Activated CD8-positive, alpha-beta T cell treated with anti-CD3 and anti-CD28 coated beads for 36 hours (primary cell): ENCODE data around the gene ERCC2. TPM values are rescaled to one million over a fixed set of nuclear protein-coding genes. Genes with fewer than 3 reads are reported as not detected.
A peak's percentile ranks its signal among the peaks of the same experiment; 100 is the strongest.

ENCODE experiments used
- ATAC-seq: fragments of 200-7000 bp; cut with Tn5 transposase; one replicate; pipeline ENCODE4 v1.10.0; 2021; ENCODE audit warnings: mild to moderate bottlenecking, moderate library complexity
- CTCF ChIA-PET: fragments of 350-600 bp; sonication (Branson Sonifier 250); formaldehyde crosslinking; loops from one replicate; lab custom pipeline; 2021; ENCODE audit warnings: antibody characterized with exemption; lab: Charles Lee
- POLR2A ChIA-PET: fragments of 350-600 bp; sonication (Branson Sonifier 250); formaldehyde crosslinking; loops from one replicate; lab custom pipeline; 2021; ENCODE audit warnings: antibody characterized with exemption; lab: Charles Lee
- DNase-seq: peaks from one replicate; pipeline ENCODE4 v3.0.0-alpha.2; 2020
- H3K27ac Mint-ChIP-seq: one replicate; pipeline ENCODE4 v1.8.0; 2021; ENCODE audit warnings: mild to moderate bottlenecking, mixed read lengths
- H3K27me3 Mint-ChIP-seq: one replicate; pipeline ENCODE4 v1.8.0; 2021; ENCODE audit warnings: mixed read lengths
- H3K36me3 Mint-ChIP-seq: one replicate; pipeline ENCODE4 v1.8.0; 2021; ENCODE audit warnings: low read depth, mixed read lengths
- H3K4me1 Mint-ChIP-seq: one replicate; pipeline ENCODE4 v1.8.0; 2021; ENCODE audit warnings: low read depth, mixed read lengths
- H3K4me3 Mint-ChIP-seq: one replicate; pipeline ENCODE4 v1.8.0; 2021; ENCODE audit warnings: mild to moderate bottlenecking, moderate library complexity, mixed read lengths
- H3K9me3 Mint-ChIP-seq: one replicate; pipeline ENCODE4 v1.8.0; 2021; ENCODE audit warnings: mixed read lengths
- CTCF ChIP-seq: fragments of 200-600 bp; IDR thresholded peaks from one replicate; pipeline ENCODE4 v1.8.0; 2022; ENCODE audit warnings: antibody characterized with exemption, mild to moderate bottlenecking
- intact Hi-C: fragments of 100-400 bp; cut with micrococcal nuclease; formaldehyde crosslinking; loops from one replicate; pipeline ENCODE4 v1.10.0; 2022
- total RNA-seq, 2 experiments: library from RNA; stranded (reverse); gene quantifications; one replicate each; pipeline ENCODE4 v1.2.3, GENCODE V29; 2021

The ERCC2 gene
- total RNA-seq, 2 experiments from 2014 or later, result 23.2 to 25.6 TPM

GRCh38 chr19:45401815-45402214, 31.4 kb upstream of the ERCC2 start:
- no peak for ATAC-seq
- intact Hi-C loops, result no loop called here
- DNase-seq, result no peak
- ChIA-PET CTCF (interaction anchor here (0.7 to 3.7 kb wide), 20 partner anchors 8 to 310 kb away, joined by 3 to 32 read pairs (median 4); no protein-coding TSS in a partner anchor), POLR2A (interaction anchor here (1.1 kb wide), 1 partner anchor 77 kb away, joined by 4 read pairs; no protein-coding TSS in a partner anchor)
- H3K4me1 Mint-ChIP-seq, result peaks cover 27% of the 10 kb centered on the region
- H3K36me3 Mint-ChIP-seq, result peaks cover 2% of the 10 kb centered on the region
- no peaks in the 10 kb centered on the region for H3K9me3 Mint-ChIP-seq
- no peak for TF ChIP-seq CTCF
- H3K27me3 Mint-ChIP-seq, result peaks cover 48% of the 10 kb centered on the region
- no peak overlapping the region for H3K27ac Mint-ChIP-seq
- no peak overlapping the region for H3K4me3 Mint-ChIP-seq

- Mint-ChIP-seq H3K27me3 (peaks cover 56% of the 10 kb centered on the region), H3K27ac (no peak overlapping the region), H3K36me3 (peaks cover 2% of the 10 kb centered on the region), H3K4me3 (no peak overlapping the region), H3K4me1 (peaks cover 26% of the 10 kb centered on the region), H3K9me3 (no peaks in the 10 kb centered on the region)
- no peak for ATAC-seq
- POLR2A ChIA-PET, result interaction anchor here (0.6 kb wide), 1 partner anchor 180 kb away, joined by 3 read pairs; no protein-coding TSS in a partner anchor
- intact Hi-C loops, result no loop called here
- no peak for DNase-seq
- no peak for TF ChIP-seq CTCF
- CTCF ChIA-PET, result interaction anchor here (2.2 to 3.7 kb wide), 4 partner anchors 39 to 95 kb away, joined by 6 to 32 read pairs (median 17); no protein-coding TSS in a partner anchor
These were observed 29.8 kb upstream of the ERCC2 start for GRCh38 chr19:45400192-45400591.

GRCh38 chr19:45395821-45396617, 25.6 kb upstream of the ERCC2 start:
- H3K4me1 Mint-ChIP-seq, result peaks cover 9% of the 10 kb centered on the region
- ATAC-seq (peak; percentile 19), DNase-seq (no peak)
- no peaks in the 10 kb centered on the region for H3K36me3 Mint-ChIP-seq
- no peak overlapping the region for H3K27ac Mint-ChIP-seq
- no peak for TF ChIP-seq CTCF
- H3K9me3 Mint-ChIP-seq, result no peaks in the 10 kb centered on the region
- H3K27me3 Mint-ChIP-seq, result peaks cover 30% of the 10 kb centered on the region
- CTCF ChIA-PET, result interaction anchor here (0.9 to 2.0 kb wide), 3 partner anchors 45 to 89 kb away, joined by 3 to 6 read pairs (median 3); no protein-coding TSS in a partner anchor
- POLR2A ChIA-PET, result no interaction called here
- intact Hi-C loops, result no loop called here
- H3K4me3 Mint-ChIP-seq, result no peak overlapping the region

- Mint-ChIP-seq H3K4me3 (no peak overlapping the region), H3K4me1 (peaks cover 3% of the 10 kb centered on the region), H3K27ac (no peak overlapping the region), H3K27me3 (peaks cover 15% of the 10 kb centered on the region), H3K9me3 (no peaks in the 10 kb centered on the region), H3K36me3 (no peaks in the 10 kb centered on the region)
- intact Hi-C loops, result no loop called here
- CTCF ChIA-PET, result no interaction called here
- no peak for TF ChIP-seq CTCF
- DNase-seq, result no peak
- POLR2A ChIA-PET, result no interaction called here
- ATAC-seq, result no peak
These were observed 21.7 kb upstream of the ERCC2 start for GRCh38 chr19:45391871-45392665.
